Stimulated activated CD8-positive, alpha-beta memory T cell treated with anti-CD3 and anti-CD28 coated beads, Interleukin-12 subunit alpha, Interleukin-12 subunit beta, amount 100 ng/mL, for 4 hours (primary cell): ENCODE measurements around the gene CYP4A11.
"Not testable (repeated sequence)": the region's sequence is repeated elsewhere in the genome, so short reads cannot be mapped to it uniquely, and the experiment has no call there.

Experiments
- DNase-seq: peaks from one replicate; pipeline ENCODE4 v3.0.0-alpha.2; 2020; ENCODE audit warnings: low read depth

Gene CYP4A11

GRCh38 chr1:46927249-46927835, 13.9 kb downstream of the CYP4A11 start:
- DNase-seq: no peak

- DNase-seq: no peak
Observed at GRCh38 chr1:46910790-46911189, 30.5 kb downstream of the CYP4A11 start.

GRCh38 chr1:46903481-46903880, 37.8 kb downstream of the CYP4A11 start:
- DNase-seq: no peak

GRCh38 chr1:46900401-46900800, 40.9 kb downstream of the CYP4A11 start:
- DNase-seq: no peak

GRCh38 chr1:46881656-46882055, 59.6 kb downstream of the CYP4A11 start:
- not testable (repeated sequence) for DNase-seq
